ENCODE results near the gene CCT5. TPM values are rescaled to one million over a fixed set of nuclear protein-coding genes. Genes with fewer than 3 reads are reported as not detected.

CCT5 gene
- polyA plus RNA-seq, 1 experiment, result 390 TPM

- no peak for TF ChIP-seq CTCF (IDR thresholded peaks at IDR 0.05; ENCODE audit: low read depth, low read length)
- CTCF ChIA-PET, result interaction anchor here (1.1 to 2.1 kb wide), 4 partner anchors 10 to 130 kb away, joined by 3 to 15 read pairs (median 8); no protein-coding TSS in a partner anchor
- no peak for DNase-seq (ENCODE audit: low read depth, low spot score)
Measured at GRCh38 chr5:10293907-10294662, 44.0 kb downstream of the CCT5 start.

GRCh38 chr5:10295619-10296326 is 45.7 kb downstream of the CCT5 start:
- no peak for DNase-seq (ENCODE audit: low read depth, low spot score)
- H3K9me3 ChIP-seq (ENCODE audit: control insufficient read depth, insufficient read depth, low read length), result no peaks in the 10 kb centered on the region
- TF ChIP-seq CTCF (IDR thresholded peaks at IDR 0.05; ENCODE audit: low read depth, low read length), result no peak
- POLR2A ChIA-PET, result no interaction called here
- no peaks in the 10 kb centered on the region for H3K27me3 ChIP-seq (ENCODE audit: control insufficient read depth, insufficient read depth, low read length)
- no peak overlapping the region for H3K27ac ChIP-seq (ENCODE audit: low read depth, low read length)
- CTCF ChIA-PET, result interaction anchor here (0.7 to 1.7 kb wide), 3 partner anchors 12 to 332 kb away, joined by 3 to 9 read pairs (median 7); no protein-coding TSS in a partner anchor
- no peak overlapping the region for H3K4me3 ChIP-seq (ENCODE audit: low read depth, low read length)

More at GRCh38 chr5:10293907-10294662, 44.0 kb downstream of the CCT5 start:
- no peak overlapping the region for H3K27ac ChIP-seq (ENCODE audit: low read depth, low read length)
- POLR2A ChIA-PET, result no interaction called here
- no peak overlapping the region for H3K4me3 ChIP-seq (ENCODE audit: low read depth, low read length)
- no peaks in the 10 kb centered on the region for H3K27me3 ChIP-seq (ENCODE audit: control insufficient read depth, insufficient read depth, low read length)
- no peaks in the 10 kb centered on the region for H3K9me3 ChIP-seq (ENCODE audit: control insufficient read depth, insufficient read depth, low read length)

GRCh38 chr5:10297646-10298204 is 47.6 kb downstream of the CCT5 start:
- Histone ChIP-seq H3K9me3 (ENCODE audit: control insufficient read depth, insufficient read depth, low read length) (no peaks in the 10 kb centered on the region), H3K27ac (ENCODE audit: low read depth, low read length) (no peak overlapping the region), H3K4me3 (ENCODE audit: low read depth, low read length) (no peak overlapping the region), H3K27me3 (ENCODE audit: control insufficient read depth, insufficient read depth, low read length) (no peaks in the 10 kb centered on the region)
- CTCF ChIA-PET, result no interaction called here
- no peak for DNase-seq (ENCODE audit: low read depth, low spot score)
- POLR2A ChIA-PET, result no interaction called here
- no peak for TF ChIP-seq CTCF (IDR thresholded peaks at IDR 0.05; ENCODE audit: low read depth, low read length)

- H3K27me3 ChIP-seq (ENCODE audit: control insufficient read depth, insufficient read depth, low read length), result no peaks in the 10 kb centered on the region
- DNase-seq (ENCODE audit: low read depth, low spot score), result no peak
- ChIA-PET POLR2A (no interaction called here), CTCF (no interaction called here)
- H3K9me3 ChIP-seq (ENCODE audit: control insufficient read depth, insufficient read depth, low read length), result no peaks in the 10 kb centered on the region
- no peak overlapping the region for H3K4me3 ChIP-seq (ENCODE audit: low read depth, low read length)
- no peak overlapping the region for H3K27ac ChIP-seq (ENCODE audit: low read depth, low read length)
- TF ChIP-seq CTCF (IDR thresholded peaks at IDR 0.05; ENCODE audit: low read depth, low read length), result no peak
Measured at GRCh38 chr5:10300246-10300645, 50.2 kb downstream of the CCT5 start.

- no peak overlapping the region for H3K27ac ChIP-seq (ENCODE audit: low read depth, low read length)
- CTCF ChIA-PET, result interaction anchor here (1.9 kb wide), 1 partner anchor 17 kb away, joined by 10 read pairs; no protein-coding TSS in a partner anchor
- no peak for TF ChIP-seq CTCF (IDR thresholded peaks at IDR 0.05; ENCODE audit: low read depth, low read length)
Measured at GRCh38 chr5:10301266-10301665, 51.2 kb downstream of the CCT5 start.

More at GRCh38 chr5:10301266-10301665, 51.2 kb downstream of the CCT5 start:
- H3K9me3 ChIP-seq (ENCODE audit: control insufficient read depth, insufficient read depth, low read length), result no peaks in the 10 kb centered on the region
- no peak for DNase-seq (ENCODE audit: low read depth, low spot score)
- no peaks in the 10 kb centered on the region for H3K27me3 ChIP-seq (ENCODE audit: control insufficient read depth, insufficient read depth, low read length)
- POLR2A ChIA-PET, result no interaction called here
- no peak overlapping the region for H3K4me3 ChIP-seq (ENCODE audit: low read depth, low read length)

Measured in AG04450 (cell line).